DMS 273 (cell line): ENCODE results near the gene GRIK3.

Source experiments
- DNase-seq: peaks from one replicate; lab custom pipeline; 2025; ENCODE audit not compliant: unreplicated experiment; lab: John Stamatoyannopoulos, UW

Gene GRIK3

DNA sequence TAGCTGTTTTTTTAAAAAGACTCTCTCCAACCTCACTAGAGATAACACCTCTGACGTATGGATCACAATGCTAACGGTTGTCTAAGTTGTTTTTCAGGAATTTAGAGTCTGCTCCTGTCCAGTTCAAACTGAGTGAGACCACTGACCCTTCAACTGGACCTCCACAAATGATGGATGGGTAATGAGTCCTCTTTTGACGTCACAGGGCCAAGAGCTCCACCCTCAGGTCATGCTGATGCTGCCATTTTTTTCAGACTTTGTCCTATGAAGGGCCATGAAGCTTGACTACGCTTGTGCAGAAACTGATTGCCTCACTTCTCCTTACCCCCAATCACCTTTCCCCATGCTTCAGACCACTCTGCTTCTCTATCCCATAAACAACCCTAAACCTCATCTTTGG lies 16.6 kb downstream of the GRIK3 start:
- DNase-seq, result peak; percentile 14

DNA sequence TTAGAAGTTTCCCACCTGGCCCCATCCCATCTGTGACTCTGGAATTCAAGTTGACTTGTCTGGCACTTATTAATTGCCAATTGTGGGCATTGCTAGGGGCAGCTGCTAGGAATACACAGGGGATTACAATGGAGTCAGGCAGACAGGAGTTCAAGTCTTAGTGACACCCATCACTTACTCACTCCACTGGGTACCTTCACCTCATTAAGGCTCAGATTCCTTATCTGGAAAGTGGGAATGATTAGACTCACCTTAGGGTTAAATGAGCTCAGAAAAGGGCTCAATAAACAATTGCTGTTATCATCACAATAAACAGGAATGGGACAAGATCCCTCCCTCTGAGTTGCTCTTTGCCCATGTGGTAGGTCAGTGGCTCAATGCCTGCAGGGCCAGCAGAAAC lies 18.2 kb downstream of the GRIK3 start:
- DNase-seq, result no peak

DNA sequence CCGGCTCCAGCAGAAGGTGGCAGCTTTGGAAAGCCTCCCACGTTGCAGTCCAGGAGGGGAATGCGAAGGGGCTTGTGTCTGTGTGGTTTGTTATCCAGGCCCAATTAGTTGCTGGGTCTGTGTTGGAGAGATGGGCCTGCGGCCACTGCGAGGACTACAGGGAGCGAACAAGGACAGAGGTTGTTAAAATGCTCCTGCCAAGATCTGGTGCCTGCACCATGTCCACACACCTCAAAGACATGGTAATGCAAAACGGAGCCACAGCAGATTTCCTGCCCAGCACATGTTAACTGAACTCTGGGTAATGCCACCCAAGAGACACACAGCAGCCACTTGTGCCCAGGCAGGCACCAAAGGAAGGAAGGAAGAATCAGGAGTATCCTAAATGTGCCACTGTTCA lies 18.6 kb downstream of the GRIK3 start:
- no peak for DNase-seq

DNA sequence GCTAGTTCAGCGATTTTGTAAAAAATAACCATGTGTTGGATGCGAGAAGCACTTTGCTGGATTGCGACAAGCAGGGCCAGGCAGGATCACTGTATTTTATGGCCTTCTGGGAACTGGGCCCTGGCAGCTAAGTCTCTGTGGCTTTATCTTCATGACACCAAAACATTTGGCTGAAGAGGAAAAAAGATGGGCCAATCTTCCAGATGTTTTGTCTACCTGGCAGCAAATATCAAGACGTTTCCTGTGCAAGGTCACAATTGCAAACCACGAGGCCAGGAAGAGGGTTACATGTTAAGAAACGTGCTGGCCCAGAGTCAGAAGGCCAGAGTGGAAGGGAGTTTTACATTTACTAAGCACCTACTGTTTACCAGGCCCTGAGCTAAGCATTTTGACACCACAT lies 22.1 kb downstream of the GRIK3 start:
- DNase-seq, result no peak

GRCh38 chr1:37010011-37010410 lies 24.3 kb downstream of the GRIK3 start:
- no peak for DNase-seq

DNA sequence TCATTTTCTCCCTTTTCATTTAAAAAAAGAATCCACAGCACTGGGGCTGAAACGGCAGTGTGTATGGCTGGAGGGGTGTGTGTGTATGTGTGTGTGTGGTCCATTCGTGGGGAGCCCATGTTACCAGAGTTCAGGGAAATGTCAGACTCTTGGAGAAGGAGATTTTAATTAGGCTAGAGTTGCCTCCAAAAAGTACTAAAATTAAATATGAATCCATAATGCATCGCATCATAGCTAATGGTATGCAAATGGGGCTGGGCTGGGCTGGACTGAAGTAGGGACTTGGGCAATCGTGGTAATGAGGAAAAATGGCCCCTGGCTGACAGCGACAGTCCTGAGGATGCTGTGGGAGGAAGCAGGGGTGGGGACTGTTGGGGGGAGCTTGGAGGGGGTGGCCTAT lies 24.8 kb downstream of the GRIK3 start:
- no peak for DNase-seq

- no peak for DNase-seq
These were observed 28.0 kb downstream of the GRIK3 start for GRCh38 chr1:37006132-37006868.

- DNase-seq, result no peak
These were observed 31.4 kb downstream of the GRIK3 start for GRCh38 chr1:37002898-37003297.

- DNase-seq, result no peak
These were observed 32.6 kb downstream of the GRIK3 start for GRCh38 chr1:37001703-37002102.

GRCh38 chr1:36996106-36996505 lies 38.2 kb downstream of the GRIK3 start:
- no peak for DNase-seq

DNA sequence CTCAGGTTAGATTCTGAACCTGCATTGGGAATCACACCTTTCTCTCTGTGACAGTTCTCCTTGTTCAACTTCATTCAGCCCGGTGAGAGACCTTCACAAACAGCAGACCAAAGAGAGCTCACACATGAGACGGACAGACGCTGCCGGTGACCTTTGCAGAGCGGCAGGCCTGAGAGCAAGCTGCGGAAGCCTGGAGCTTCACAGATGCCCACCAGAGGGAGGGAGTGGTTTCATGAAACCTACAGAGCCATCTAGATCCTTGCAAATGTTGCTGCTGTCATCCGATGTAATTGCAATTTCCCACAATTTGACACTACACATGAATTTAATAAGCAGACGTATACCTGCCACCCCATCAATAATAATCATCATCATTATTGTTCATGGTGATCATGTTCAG lies 39.4 kb downstream of the GRIK3 start:
- DNase-seq, result no peak

GRCh38 chr1:36994294-36994693 lies 40.0 kb downstream of the GRIK3 start:
- no peak for DNase-seq

GRCh38 chr1:36992139-36992943 lies 42.0 kb downstream of the GRIK3 start:
- DNase-seq, result no peak

GRCh38 chr1:36991551-36991950 lies 42.8 kb downstream of the GRIK3 start:
- no peak for DNase-seq

- no peak for DNase-seq
These were observed 43.4 kb downstream of the GRIK3 start for GRCh38 chr1:36990928-36991327.

DNA sequence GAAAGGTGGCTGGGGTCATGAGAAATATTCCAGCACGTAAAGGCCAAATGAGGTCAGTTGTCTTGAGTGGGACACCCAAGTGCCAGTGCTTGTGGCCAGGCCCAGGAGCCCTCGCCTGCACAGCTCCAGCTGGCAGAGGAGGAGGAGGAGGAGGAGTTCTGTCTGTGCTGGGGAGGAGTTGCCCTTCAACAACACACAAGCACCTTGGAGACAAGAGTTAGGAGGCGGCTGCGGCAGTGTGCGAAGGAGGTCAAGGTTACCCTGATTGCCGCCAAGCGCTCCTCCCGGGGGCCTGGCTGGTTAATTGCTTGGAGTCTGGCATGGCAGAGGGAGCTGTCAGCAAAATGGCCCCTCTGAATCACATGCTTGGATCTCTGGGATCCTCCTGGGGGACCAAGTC lies 45.1 kb downstream of the GRIK3 start:
- peak; percentile 28 for DNase-seq

- peak; percentile 63 for DNase-seq
These were observed 45.5 kb downstream of the GRIK3 start for GRCh38 chr1:36988741-36989193.

- peak; percentile 61 for DNase-seq
These were observed 46.0 kb downstream of the GRIK3 start for GRCh38 chr1:36988321-36988720.

- no peak for DNase-seq
These were observed 47.0 kb downstream of the GRIK3 start for GRCh38 chr1:36987276-36987675.

GRCh38 chr1:36986241-36986985 lies 47.9 kb downstream of the GRIK3 start:
- no peak for DNase-seq

- no peak for DNase-seq
These were observed 49.6 kb downstream of the GRIK3 start for GRCh38 chr1:36984675-36985074.

- DNase-seq, result no peak
These were observed 50.3 kb downstream of the GRIK3 start for GRCh38 chr1:36984026-36984425.
